Tibial artery (tissue), 4 donors: ENCODE measurements around the gene FAM240A.
A peak's percentile ranks its signal among the peaks of the same experiment; 100 is the strongest.

ENCODE experiments used
- DNase-seq, 2 donors: peaks; one replicate each; pipeline ENCODE4 v3.0.0-alpha.2; 2019
- H3K27ac ChIP-seq, 2 donors: fragments of 200-600 bp; sonication (generic) in 1 of 2; 1 replicate in 1 of 2; 2 replicates in 1 of 2; pipeline ENCODE4 v1.5.1; 2018 to 2019; ENCODE audit warnings: mild to moderate bottlenecking in 1 of 2
- H3K27me3 ChIP-seq, 2 donors: fragments of 200-600 bp; sonication (generic) in 1 of 2; one replicate each; pipeline versions ENCODE4 v1.5.1 to v1.6.0; 2016 to 2019
- H3K36me3 ChIP-seq, 3 donors: fragments of 200-600 bp; sonication (generic) in 2 of 3; one replicate each; pipeline ENCODE4 v1.5.1; 2016 to 2019; ENCODE audit warnings: mild to moderate bottlenecking in 2 of 3
- H3K4me1 ChIP-seq, 4 donors: fragments of 200-600 bp; sonication (generic) in 2 of 4; 1 replicate in 3 of 4; 2 replicates in 1 of 4; pipeline ENCODE4 v1.5.1; 2016 to 2019
- H3K4me3 ChIP-seq, 2 donors: fragments of 200-600 bp; sonication (generic) in 1 of 2; 1 replicate in 1 of 2; 2 replicates in 1 of 2; pipeline ENCODE4 v1.5.1; 2018 to 2019; ENCODE audit warnings: mild to moderate bottlenecking in 2 of 2
- H3K9me3 ChIP-seq, 3 donors: fragments of 200-600 bp; sonication (generic) in 1 of 3; one replicate each; pipeline ENCODE4 v1.5.1; 2016 to 2019
- intact Hi-C: fragments of 100-400 bp; cut with DNase I; formaldehyde crosslinking; loops from one replicate; pipeline ENCODE4 v1.15.0; 2023; ENCODE audit warnings: low total_unique reads
- TF ChIP-seq, protein P1 (sequence below), 2 experiments: fragments of 200-600 bp in 1 of 2; fragments of 450-650 bp in 1 of 2; IDR thresholded peaks; one replicate each; pipeline ENCODE4 v1.5.1; 2017 to 2019; ENCODE audit warnings: antibody characterized with exemption in 2 of 2, mild to moderate bottlenecking in 1 of 2, moderate library complexity in 1 of 2

The FAM240A gene

GRCh38 chr3:46656778-46657556 is 44.6 kb downstream of the FAM240A start:
- Histone ChIP-seq H3K9me3 (peaks cover 0 to 3% (median 0%) of the 10 kb centered on the region in 3 donors), H3K27ac (no peak overlapping the region), H3K4me1 (peaks cover 0 to 12% (median 0%) of the 10 kb centered on the region in 4 donors), H3K27me3 (peaks cover 0 to 11% of the 10 kb centered on the region in 2 donors), H3K36me3 (no peaks in the 10 kb centered on the region), H3K4me3 (no peak overlapping the region)
- no peak for DNase-seq
- intact Hi-C loops: no loop called here
- TF ChIP-seq, protein P1, sequence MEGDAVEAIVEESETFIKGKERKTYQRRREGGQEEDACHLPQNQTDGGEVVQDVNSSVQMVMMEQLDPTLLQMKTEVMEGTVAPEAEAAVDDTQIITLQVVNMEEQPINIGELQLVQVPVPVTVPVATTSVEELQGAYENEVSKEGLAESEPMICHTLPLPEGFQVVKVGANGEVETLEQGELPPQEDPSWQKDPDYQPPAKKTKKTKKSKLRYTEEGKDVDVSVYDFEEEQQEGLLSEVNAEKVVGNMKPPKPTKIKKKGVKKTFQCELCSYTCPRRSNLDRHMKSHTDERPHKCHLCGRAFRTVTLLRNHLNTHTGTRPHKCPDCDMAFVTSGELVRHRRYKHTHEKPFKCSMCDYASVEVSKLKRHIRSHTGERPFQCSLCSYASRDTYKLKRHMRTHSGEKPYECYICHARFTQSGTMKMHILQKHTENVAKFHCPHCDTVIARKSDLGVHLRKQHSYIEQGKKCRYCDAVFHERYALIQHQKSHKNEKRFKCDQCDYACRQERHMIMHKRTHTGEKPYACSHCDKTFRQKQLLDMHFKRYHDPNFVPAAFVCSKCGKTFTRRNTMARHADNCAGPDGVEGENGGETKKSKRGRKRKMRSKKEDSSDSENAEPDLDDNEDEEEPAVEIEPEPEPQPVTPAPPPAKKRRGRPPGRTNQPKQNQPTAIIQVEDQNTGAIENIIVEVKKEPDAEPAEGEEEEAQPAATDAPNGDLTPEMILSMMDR (IDR thresholded peaks at IDR 0.05): no peak

DNA sequence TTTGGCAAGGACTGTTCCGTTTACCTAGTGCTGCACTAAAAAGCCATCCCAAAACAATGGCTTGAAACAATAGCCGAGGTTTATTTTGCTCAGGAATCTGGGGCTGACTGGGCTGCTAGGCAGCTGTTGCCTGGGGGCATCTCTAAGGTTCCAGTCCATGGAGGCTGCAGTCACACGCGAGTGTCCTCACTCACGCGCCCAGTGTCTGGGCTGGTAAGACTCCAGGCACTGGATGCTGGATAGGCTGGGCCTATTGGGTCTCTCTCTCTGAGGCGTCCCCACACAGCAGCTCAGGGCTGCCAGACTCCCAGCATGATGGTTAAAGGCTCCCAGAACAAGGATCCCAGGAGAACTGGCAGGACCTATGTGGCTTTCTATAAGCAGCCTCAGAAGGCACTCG is 47.0 kb downstream of the FAM240A start:
- intact Hi-C loops: no loop called here
- Histone ChIP-seq H3K9me3 (no peaks in the 10 kb centered on the region), H3K4me1 (peaks cover 0 to 24% (median 0%) of the 10 kb centered on the region in 4 donors), H3K4me3 (no peak overlapping the region), H3K27ac (no peak overlapping the region), H3K36me3 (no peaks in the 10 kb centered on the region), H3K27me3 (peaks cover 0 to 13% of the 10 kb centered on the region in 2 donors)
- TF ChIP-seq, protein P1 (IDR thresholded peaks at IDR 0.05): no peak
- DNase-seq: no peak

GRCh38 chr3:46660003-46660402 is 47.7 kb downstream of the FAM240A start:
- no peak overlapping the region for H3K4me3 ChIP-seq
- no peaks in the 10 kb centered on the region for H3K9me3 ChIP-seq
- peaks cover 0 to 24% (median 0%) of the 10 kb centered on the region in 4 donors for H3K4me1 ChIP-seq
- no peak overlapping the region for H3K27ac ChIP-seq
- H3K36me3 ChIP-seq: no peaks in the 10 kb centered on the region
- intact Hi-C loops: no loop called here
- peaks cover 0 to 9% of the 10 kb centered on the region in 2 donors for H3K27me3 ChIP-seq
- TF ChIP-seq, protein P1 (IDR thresholded peaks at IDR 0.05): no peak
- no peak for DNase-seq

DNA sequence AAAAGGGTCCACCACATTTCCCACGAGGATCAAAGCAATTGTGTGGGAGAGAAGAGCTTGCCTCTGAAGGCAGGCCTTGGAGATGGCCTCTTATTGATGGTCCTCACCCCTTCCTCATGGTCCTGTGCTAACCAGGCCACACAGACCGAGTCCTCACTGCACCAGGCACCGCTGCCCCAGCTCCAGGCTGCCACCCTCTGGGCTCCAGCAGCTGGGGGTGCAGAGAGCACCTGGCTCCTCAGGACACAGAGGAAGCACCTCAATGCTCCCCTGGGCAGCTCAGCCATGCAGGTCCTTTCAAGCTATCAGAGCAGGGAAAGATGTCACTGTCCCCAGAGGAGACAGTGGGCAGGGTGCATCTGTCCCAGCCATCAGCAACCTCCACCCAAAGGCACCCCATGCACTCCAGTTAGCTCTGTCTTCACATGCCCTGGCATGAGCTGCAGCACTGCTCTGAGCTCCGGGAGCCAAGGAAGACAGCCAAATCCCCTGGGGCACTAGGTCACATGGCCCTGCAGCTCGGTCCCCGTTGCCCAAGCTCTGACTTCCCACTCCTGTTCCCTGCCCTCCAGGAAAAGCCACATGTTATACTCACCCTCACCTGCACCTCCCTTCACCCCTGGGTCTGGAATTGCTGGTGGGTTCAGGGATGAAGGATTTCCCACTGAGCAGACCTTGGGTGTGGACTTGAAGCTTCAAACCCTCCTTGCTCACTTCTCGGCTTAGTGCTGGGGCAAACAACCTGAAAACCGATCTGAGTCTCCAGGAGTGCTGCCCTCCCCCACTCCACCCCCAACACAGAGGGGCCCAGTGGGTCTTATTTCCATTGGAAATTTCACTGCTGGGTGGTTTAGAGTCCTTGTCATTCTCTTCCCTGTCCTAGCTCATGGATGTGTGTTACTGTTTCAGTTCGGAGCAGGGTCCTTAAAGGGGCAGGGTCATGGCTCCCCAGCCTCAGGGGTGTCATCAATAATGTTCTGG is 48.5 kb downstream of the FAM240A start:
- Histone ChIP-seq H3K27me3 (peaks cover 0 to 9% of the 10 kb centered on the region in 2 donors), H3K27ac (no peak overlapping the region), H3K36me3 (no peaks in the 10 kb centered on the region), H3K9me3 (no peaks in the 10 kb centered on the region), H3K4me1 (peaks cover 0 to 24% (median 0%) of the 10 kb centered on the region in 4 donors), H3K4me3 (no peak overlapping the region)
- peak in 1 of 2 donors; percentile 56 for DNase-seq
- intact Hi-C loops: no loop called here
- TF ChIP-seq, protein P1 (IDR thresholded peaks at IDR 0.05): no peak

- Histone ChIP-seq H3K4me3 (no peak overlapping the region), H3K4me1 (peaks cover 0 to 24% (median 0%) of the 10 kb centered on the region in 4 donors), H3K9me3 (no peaks in the 10 kb centered on the region), H3K27me3 (peaks cover 0 to 12% of the 10 kb centered on the region in 2 donors), H3K36me3 (no peaks in the 10 kb centered on the region), H3K27ac (no peak overlapping the region)
- intact Hi-C loops: no loop called here
- TF ChIP-seq, protein P1 (IDR thresholded peaks at IDR 0.05): no peak
- DNase-seq: no peak
Measured at GRCh38 chr3:46661776-46662766, 49.7 kb downstream of the FAM240A start.
